Gastrocnemius medialis (tissue), 4 donors: ENCODE results near the gene ADD1. TPM values are rescaled to one million over a fixed set of nuclear protein-coding genes. Genes with fewer than 3 reads are reported as not detected.
A peak's percentile ranks its signal among the peaks of the same experiment; 100 is the strongest.

Experiments
- ATAC-seq, 2 donors: fragments of 150-250 bp; one replicate each; pipeline ENCODE4 v1.9.1; 2016
- DNase-seq, 2 donors: peaks; one replicate each; pipeline ENCODE4 v3.0.0-alpha.2; 2019
- H3K27ac ChIP-seq, 4 donors: fragments of 200-600 bp; sonication (generic); 1 replicate in 1 of 4; 2 replicates in 3 of 4; pipeline ENCODE4 v1.5.1; 2016 to 2018; ENCODE audit warnings: mild to moderate bottlenecking in 2 of 4, moderate library complexity in 1 of 4
- H3K27me3 ChIP-seq, 3 donors: fragments of 200-600 bp; sonication (generic) in 2 of 3; 1 replicate in 1 of 3; 2 replicates in 2 of 3; pipeline versions ENCODE4 v1.5.1 to v1.6.0; 2016 to 2019; ENCODE audit warnings: mild to moderate bottlenecking in 1 of 3, moderate library complexity in 1 of 3
- H3K36me3 ChIP-seq, 2 donors: fragments of 200-600 bp; sonication (generic) in 1 of 2; one replicate each; pipeline ENCODE4 v1.5.1; 2017 to 2018
- H3K4me1 ChIP-seq, 2 donors: fragments of 200-600 bp; sonication (generic) in 1 of 2; one replicate each; pipeline ENCODE4 v1.5.1; 2016 to 2017; ENCODE audit warnings: mild to moderate bottlenecking in 2 of 2
- H3K4me3 ChIP-seq, 4 donors: fragments of 200-600 bp; sonication (generic) in 3 of 4; 1 replicate in 1 of 4; 2 replicates in 3 of 4; pipeline ENCODE4 v1.5.1; 2016 to 2019; ENCODE audit warnings: mild to moderate bottlenecking in 2 of 4
- H3K9me3 ChIP-seq, 3 donors: fragments of 200-600 bp; sonication (generic) in 2 of 3; 1 replicate in 1 of 3; 2 replicates in 2 of 3; pipeline ENCODE4 v1.5.1; 2016 to 2019
- CTCF ChIP-seq, 5 experiments: fragments of 450-650 bp in 3 of 5; fragments of 200-600 bp in 2 of 5; sonication (generic) in 2 of 5; IDR thresholded peaks in 4 of 5; conservative IDR thresholded peaks in 1 of 5; 1 replicate in 4 of 5; 2 replicates in 1 of 5; pipeline ENCODE4 v1.5.1; 2016 to 2019; ENCODE audit warnings: antibody characterized with exemption in 5 of 5, mild to moderate bottlenecking in 3 of 5, moderate library complexity in 3 of 5
- POLR2A ChIP-seq, 2 donors: fragments of 450-650 bp; IDR thresholded peaks; one replicate each; pipeline ENCODE4 v1.6.1; 2017; ENCODE audit warnings: antibody characterized with exemption in 2 of 2, mild to moderate bottlenecking in 2 of 2, moderate library complexity in 2 of 2
- in situ Hi-C, 4 donors: fragments of 200-750 bp; cut with MboI; loops; one replicate each; pipeline versions ENCODE4 v1.15.0 to v1.8.0; 2017; ENCODE audit warnings: low sequenced_read_pairs in 4 of 4
- intact Hi-C: fragments of 100-400 bp; cut with DNase I; formaldehyde crosslinking; loops from one replicate; pipeline ENCODE4 v1.15.1; 2023; ENCODE audit warnings: low total_unique reads
- total RNA-seq, 4 donors: library from RNA; depleted of rRNA; stranded (reverse); fragments of >200 nt; gene quantifications; one replicate each; pipeline versions ENCODE4 v1.1.0 to v1.2.3, GENCODE V29; 2016

ADD1 gene
- total RNA-seq, 4 donors from 2014 or later, result 144 to 255 (median 178) TPM

GRCh38 chr4:2931512-2932301 lies 88.1 kb downstream of the ADD1 start:
- no peaks in the 10 kb centered on the region for H3K27me3 ChIP-seq
- TF ChIP-seq CTCF (IDR thresholded peaks at IDR 0.05 in 4 of 5, conservative IDR thresholded peaks at IDR 0.05 in 1 of 5), result peak in 1 of 5 experiments; percentile 11
- no peak for TF ChIP-seq POLR2A (IDR thresholded peaks at IDR 0.05)
- H3K9me3 ChIP-seq, result no peaks in the 10 kb centered on the region
- DNase-seq (peak; percentile 40 to 49), ATAC-seq (peak in 1 of 2 donors; percentile 13)
- peaks cover 0 to 34% of the 10 kb centered on the region in 2 donors for H3K36me3 ChIP-seq
- intact Hi-C loops, result no loop called here
- H3K4me1 ChIP-seq, result peaks cover 20 to 23% of the 10 kb centered on the region in 2 donors
- peak overlapping the region; percentile 86 to 98 (median 94) for H3K27ac ChIP-seq
- in situ Hi-C loops, result loop anchor here in 1 of 4 donors (25.0 kb wide), 1 partner anchor 169 kb away; the partner anchor contains the start of gene TNIP2
- H3K4me3 ChIP-seq, result no peak overlapping the region

GRCh38 chr4:2932321-2932950 lies 88.8 kb downstream of the ADD1 start:
- intact Hi-C loops (no loop called here), in situ Hi-C loops (loop anchor here in 1 of 4 donors (25.0 kb wide), 1 partner anchor 170 kb away; the partner anchor contains the start of gene TNIP2)
- Histone ChIP-seq H3K9me3 (no peaks in the 10 kb centered on the region), H3K4me3 (no peak overlapping the region), H3K36me3 (peaks cover 0 to 27% of the 10 kb centered on the region in 2 donors), H3K27ac (peak overlapping the region; percentile 86 to 98 (median 94)), H3K27me3 (no peaks in the 10 kb centered on the region), H3K4me1 (peaks cover 28 to 30% of the 10 kb centered on the region in 2 donors)
- ATAC-seq, result no peak
- TF ChIP-seq POLR2A (IDR thresholded peaks at IDR 0.05) (no peak), CTCF (IDR thresholded peaks at IDR 0.05 in 4 of 5, conservative IDR thresholded peaks at IDR 0.05 in 1 of 5) (no peak)
- peak in 1 of 2 donors; percentile 23 for DNase-seq

- Histone ChIP-seq H3K27ac (peak overlapping the region; percentile 86 to 98 (median 94)), H3K36me3 (peaks cover 0 to 20% of the 10 kb centered on the region in 2 donors), H3K27me3 (no peaks in the 10 kb centered on the region), H3K9me3 (no peaks in the 10 kb centered on the region), H3K4me3 (peak overlapping the region in 2 of 4 donors; percentile 75 to 98), H3K4me1 (peaks cover 29 to 30% of the 10 kb centered on the region in 2 donors)
- in situ Hi-C loops (loop anchor here in 1 of 4 donors (25.0 kb wide), 1 partner anchor 171 kb away; the partner anchor contains the start of gene TNIP2), intact Hi-C loops (no loop called here)
- TF ChIP-seq POLR2A (IDR thresholded peaks at IDR 0.05), result no peak
- no peak for TF ChIP-seq CTCF (IDR thresholded peaks at IDR 0.05 in 4 of 5, conservative IDR thresholded peaks at IDR 0.05 in 1 of 5)
- ATAC-seq (no peak), DNase-seq (peak in 1 of 2 donors; percentile 36)
Measured at GRCh38 chr4:2932951-2933565, 89.4 kb downstream of the ADD1 start.

- no peak for ATAC-seq
- intact Hi-C loops, result loop anchor here (1.0 to 2.0 kb wide), 4 partner anchors 30 to 177 kb away; partner anchors contain the start of genes ADD1, GRK4, NOP14 and TNIP2
- Histone ChIP-seq H3K9me3 (no peaks in the 10 kb centered on the region), H3K4me3 (peak overlapping the region; percentile 71 to 98 (median 83)), H3K4me1 (peaks cover 29 to 30% of the 10 kb centered on the region in 2 donors), H3K36me3 (peaks cover 0 to 20% of the 10 kb centered on the region in 2 donors), H3K27me3 (no peaks in the 10 kb centered on the region), H3K27ac (peak overlapping the region; percentile 86 to 98 (median 94))
- TF ChIP-seq POLR2A (IDR thresholded peaks at IDR 0.05) (no peak), CTCF (IDR thresholded peaks at IDR 0.05 in 4 of 5, conservative IDR thresholded peaks at IDR 0.05 in 1 of 5) (no peak)
- peak in 1 of 2 donors; percentile 34 for DNase-seq
- in situ Hi-C loops, result loop anchor here in 1 of 4 donors (25.0 kb wide), 1 partner anchor 171 kb away; the partner anchor contains the start of gene TNIP2
Measured at GRCh38 chr4:2933566-2934076, 90.0 kb downstream of the ADD1 start.
